Activated CD8-positive, alpha-beta memory T cell treated with anti-CD3 and anti-CD28 coated beads for 4 hours (primary cell): ENCODE data around the gene APOBEC3B.
"Not testable (repeated sequence)": the region's sequence is repeated elsewhere in the genome, so short reads cannot be mapped to it uniquely, and the experiment has no call there.

Source experiments
- DNase-seq, 2 donors: peaks; one replicate each; pipeline ENCODE4 v3.0.0-alpha.2; 2020; ENCODE audit warnings: low read depth in 2 of 2

Gene APOBEC3B

GRCh38 chr22:38951734-38952133, 30.4 kb upstream of the APOBEC3B start:
- DNase-seq = no peak

GRCh38 chr22:38952281-38952993, 29.7 kb upstream of the APOBEC3B start:
- DNase-seq = no peak

- DNase-seq = no peak
These were observed 29.1 kb upstream of the APOBEC3B start for GRCh38 chr22:38953091-38953490.

GRCh38 chr22:38953577-38954413, 28.4 kb upstream of the APOBEC3B start:
- peak in 1 of 2 donors; percentile 14 for DNase-seq

GRCh38 chr22:38954414-38955043, 27.6 kb upstream of the APOBEC3B start:
- no peak for DNase-seq

GRCh38 chr22:38955250-38955905, 26.8 kb upstream of the APOBEC3B start:
- DNase-seq = no peak

- no peak for DNase-seq
These were observed 26.2 kb upstream of the APOBEC3B start for GRCh38 chr22:38955926-38956325.

- no peak for DNase-seq
These were observed 25.6 kb upstream of the APOBEC3B start for GRCh38 chr22:38956551-38956950.

GRCh38 chr22:38957046-38957770, 24.9 kb upstream of the APOBEC3B start, which contains the start of gene APOBEC3A:
Gene APOBEC3A, plus strand, starts transcription at chr22:38957609. Its CDS starts 83 bp downstream, at chr22:38957692.
- no peak for DNase-seq

- no peak for DNase-seq
These were observed 24.1 kb upstream of the APOBEC3B start for GRCh38 chr22:38957808-38958650.

- DNase-seq = not testable (repeated sequence)
These were observed 23.6 kb upstream of the APOBEC3B start for GRCh38 chr22:38958651-38958943.

GRCh38 chr22:38959590-38959989, 22.6 kb upstream of the APOBEC3B start:
- no peak for DNase-seq

- DNase-seq = not testable (repeated sequence)
These were observed 21.5 kb upstream of the APOBEC3B start for GRCh38 chr22:38960673-38961072.

GRCh38 chr22:38963291-38963738, 18.8 kb upstream of the APOBEC3B start:
- not testable (repeated sequence) for DNase-seq

GRCh38 chr22:38963872-38964271, 18.3 kb upstream of the APOBEC3B start:
- DNase-seq = no peak

- no peak for DNase-seq
These were observed 17.8 kb upstream of the APOBEC3B start for GRCh38 chr22:38964306-38964705.

- no peak for DNase-seq
These were observed 17.2 kb upstream of the APOBEC3B start for GRCh38 chr22:38964989-38965388.

GRCh38 chr22:38965614-38966379, 16.4 kb upstream of the APOBEC3B start:
- DNase-seq = no peak

GRCh38 chr22:38966380-38966702, 15.8 kb upstream of the APOBEC3B start:
- DNase-seq = no peak

- DNase-seq = no peak
These were observed 15.2 kb upstream of the APOBEC3B start for GRCh38 chr22:38966942-38967341.
